Measurements from ENCODE around the gene THOP1. TPM values are rescaled to one million over a fixed set of nuclear protein-coding genes. Genes with fewer than 3 reads are reported as not detected.

Gene THOP1
- 71.3 TPM for polyA plus RNA-seq (2013, experiment 1 of 2; ENCODE audit: insufficient read length)
- polyA plus RNA-seq (2013, experiment 2 of 2; ENCODE audit: insufficient read length): 70.7 TPM

DNA sequence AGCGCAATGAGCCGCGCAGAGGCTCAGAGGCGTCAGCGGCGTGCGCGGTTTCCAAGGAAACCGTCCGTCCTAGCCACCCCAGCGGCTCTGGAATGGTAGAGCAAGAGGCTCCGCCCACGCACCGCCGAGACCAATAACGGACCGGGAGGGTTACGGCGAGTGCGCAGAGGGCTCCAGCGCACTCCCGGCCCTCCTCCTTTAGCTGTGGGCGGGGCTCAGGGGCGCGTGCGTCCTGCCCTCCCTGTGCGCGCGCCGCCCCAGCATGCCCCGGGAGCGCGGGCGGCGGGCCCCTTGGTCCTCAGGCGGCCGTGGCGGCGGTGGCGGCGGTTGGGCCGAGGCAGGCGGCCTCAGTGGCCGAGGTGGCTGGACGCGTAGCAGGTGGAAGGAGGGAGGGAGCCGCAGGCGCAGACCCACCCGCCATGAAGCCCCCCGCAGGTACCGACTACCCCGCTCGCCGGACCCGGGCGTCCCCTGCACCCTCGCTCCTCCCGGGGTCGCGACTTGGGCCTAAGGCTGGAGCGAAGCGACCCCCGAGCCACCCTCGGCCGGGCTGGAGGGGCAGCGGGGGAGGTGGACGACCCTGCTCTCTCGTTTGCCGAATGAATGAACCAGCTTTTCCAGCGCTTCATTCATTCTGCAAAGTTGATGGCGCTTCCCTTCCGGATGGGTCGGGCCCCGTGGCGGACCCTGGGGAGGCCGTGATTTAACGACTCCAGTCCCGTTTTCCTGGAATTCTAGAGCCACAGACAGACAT, at the start of gene THOP1:
TSS of gene THOP1 (plus strand) at position 260 of the 754 bp plus-strand sequence. CDS start at position 420, 160 bp downstream.
- DNase-seq: peak; percentile 99

DNA sequence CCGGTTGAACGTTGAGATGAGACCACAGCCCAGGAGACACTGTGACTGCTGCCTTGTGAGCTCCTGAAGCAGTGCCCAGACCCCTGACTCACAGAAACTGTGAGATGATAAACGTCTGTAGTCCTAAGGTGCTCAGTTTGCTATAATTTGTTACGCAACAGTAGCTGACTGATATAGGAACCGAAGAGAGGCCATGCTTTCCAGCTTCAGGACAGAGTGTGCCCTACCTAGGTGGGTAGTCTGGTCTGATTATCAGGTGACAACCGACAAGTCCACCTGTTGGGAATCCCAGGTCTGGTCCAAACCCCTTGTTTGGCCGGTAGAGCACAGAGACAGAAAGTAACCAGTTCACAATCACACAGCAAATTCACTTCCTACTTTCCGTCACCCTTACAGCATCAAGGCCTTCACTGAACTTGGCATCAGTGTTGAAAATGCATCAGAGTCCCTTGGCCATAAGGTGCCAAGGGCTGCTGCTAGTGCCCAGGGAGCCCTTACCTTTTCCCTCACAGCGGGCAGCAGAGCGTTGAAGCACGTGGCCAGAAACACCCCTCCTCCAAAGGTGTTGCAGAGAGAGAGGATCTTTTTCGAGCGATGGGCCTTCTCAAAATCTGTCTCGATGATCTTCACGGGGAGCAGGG, 48.6 kb upstream of the THOP1 start:
- no peak for DNase-seq

DNA sequence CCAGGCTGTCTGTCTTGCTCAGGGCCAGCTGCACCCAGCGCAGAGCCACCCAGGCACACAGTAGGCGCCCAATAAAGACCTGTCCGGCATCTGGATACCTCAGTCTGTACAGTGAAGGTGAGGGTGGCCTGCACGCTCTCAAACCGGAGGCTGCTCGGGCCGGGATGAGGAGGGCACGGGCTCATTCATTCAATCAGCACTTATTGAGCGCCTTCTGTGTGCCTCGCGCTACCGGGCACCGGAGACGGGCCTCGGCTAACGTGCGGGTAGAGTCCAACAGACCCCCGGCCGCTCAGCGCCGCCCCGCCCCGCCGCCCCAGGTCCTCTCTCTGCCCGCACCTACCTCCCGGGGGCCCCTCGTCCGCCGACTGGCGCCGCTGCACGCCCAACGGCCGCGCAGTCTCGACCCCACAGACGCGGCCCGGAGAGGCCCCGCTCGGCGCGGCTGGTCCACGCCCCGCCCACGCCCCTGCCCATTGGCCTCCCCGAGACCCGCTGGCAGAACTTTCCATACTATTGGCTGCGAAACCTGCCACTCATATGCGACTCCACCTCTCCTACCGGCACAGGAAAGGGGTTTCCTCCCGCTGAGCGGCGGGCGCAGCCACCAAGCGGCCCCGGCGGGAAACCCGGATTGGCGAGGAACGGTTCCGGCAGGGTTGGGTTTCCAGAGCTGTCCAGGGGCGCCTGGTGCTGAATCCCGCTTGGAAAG, 45.5 kb upstream of the THOP1 start, which contains the start of gene SLC39A3:
TSS of gene SLC39A3 (minus strand) at position 416 of the 712 bp plus-strand sequence. CDS start 2,760 bp downstream, outside the sequence.
- DNase-seq: peak; percentile 99

DNA sequence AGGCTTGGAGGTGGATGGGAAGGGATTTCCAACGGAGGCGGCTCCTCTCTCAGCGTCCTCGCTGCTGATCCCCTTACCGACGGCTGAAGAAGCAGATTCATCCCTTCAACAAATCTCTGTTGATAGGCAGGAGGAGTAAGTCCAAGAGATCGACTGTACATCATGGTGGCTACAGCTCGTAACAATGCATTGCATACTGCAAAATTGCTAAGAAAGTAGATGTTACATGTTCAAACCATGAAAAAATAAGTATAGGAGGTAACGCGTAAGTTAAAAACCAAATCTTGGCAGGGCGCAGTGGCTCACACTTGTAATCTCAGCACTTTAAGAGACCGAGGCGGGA, 45.0 kb upstream of the THOP1 start:
- DNase-seq: no peak

DNA sequence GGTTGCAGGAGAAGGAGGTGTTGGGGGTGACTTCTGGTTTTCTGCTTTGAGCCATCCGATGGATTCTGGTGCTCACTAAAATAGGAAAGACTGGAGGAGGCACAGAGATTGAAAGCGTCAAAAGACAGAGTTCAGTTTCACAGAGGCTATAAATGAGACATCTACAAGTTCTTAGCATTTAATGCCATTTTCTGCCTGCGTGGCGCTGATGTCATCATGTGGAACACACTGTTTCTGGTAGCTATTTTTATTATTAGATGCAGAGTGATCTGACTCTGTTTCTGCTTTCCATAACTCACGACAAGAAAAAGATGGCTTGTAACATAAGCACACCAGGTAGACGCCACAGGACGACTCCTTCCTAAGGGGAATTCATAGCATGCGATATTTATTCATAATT, 42.2 kb upstream of the THOP1 start:
- no peak for DNase-seq

DNA sequence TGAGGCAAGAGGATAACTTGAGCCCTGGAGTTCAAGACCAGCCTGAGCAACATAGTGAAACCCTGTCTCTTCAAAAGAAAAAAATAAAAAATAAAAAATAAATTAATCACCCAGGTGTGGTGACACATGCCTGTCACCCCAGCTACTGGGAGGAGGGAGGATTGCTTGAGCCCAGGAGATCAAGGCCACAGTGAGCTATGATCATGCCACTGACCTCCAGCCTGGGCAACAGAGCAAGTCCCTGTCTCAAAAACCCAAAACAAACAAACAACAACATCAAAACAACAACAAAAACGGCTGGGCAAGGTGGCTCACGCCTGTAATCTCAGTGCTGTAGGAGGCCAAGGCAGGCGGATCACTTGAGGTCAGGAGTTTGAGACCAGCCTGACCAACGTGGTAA, 41.2 kb upstream of the THOP1 start:
- no peak for DNase-seq

DNA sequence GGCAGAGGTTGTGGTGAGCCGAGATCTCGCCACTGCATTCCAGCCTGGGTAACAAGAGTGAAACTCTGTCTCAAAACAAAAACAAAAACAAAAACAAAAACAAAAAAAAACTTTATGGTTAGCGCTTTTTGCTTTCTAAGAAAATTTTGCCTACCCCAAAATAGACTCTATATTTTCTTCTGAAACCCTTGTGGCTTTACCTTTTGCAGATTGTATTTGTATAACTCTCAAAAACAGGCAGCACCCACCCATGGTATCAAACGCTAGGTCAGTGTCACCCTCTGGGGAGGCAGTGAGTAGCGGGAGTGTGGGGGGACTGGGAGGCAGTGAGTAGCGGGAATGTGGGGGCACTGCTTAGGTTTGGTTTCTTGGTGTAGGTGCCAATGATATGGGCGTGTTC, 38.0 kb upstream of the THOP1 start:
- no peak for DNase-seq

DNA sequence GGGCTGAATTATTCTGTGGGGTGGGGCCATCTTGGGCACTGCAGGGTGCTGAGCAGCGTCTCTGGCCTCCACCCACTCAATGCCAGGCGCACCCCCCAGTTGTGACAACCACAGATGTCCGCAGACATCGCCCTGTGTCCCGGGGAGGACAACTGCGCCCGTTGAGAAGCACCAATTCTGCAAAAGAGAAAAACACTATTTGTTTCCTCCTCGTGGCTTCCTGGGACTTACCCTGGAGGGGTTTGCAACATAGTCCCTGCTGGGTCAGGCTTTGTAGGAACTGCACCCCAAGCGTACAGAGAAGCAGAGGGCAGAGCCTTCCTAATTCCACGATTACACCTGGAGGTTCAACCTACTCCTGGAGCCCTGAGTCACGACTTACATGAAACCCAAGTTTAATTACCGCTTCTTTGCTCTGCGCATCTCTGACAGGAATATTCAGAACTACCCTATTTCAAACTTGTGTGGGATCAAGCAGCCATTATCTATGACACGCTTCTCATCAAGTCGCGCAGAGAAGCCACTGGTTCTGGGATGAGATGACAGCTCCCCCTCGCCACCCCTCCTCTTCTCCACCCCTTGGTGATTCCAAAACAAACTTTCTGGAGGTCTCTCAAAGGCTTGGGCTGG, 34.4 kb upstream of the THOP1 start:
- no peak for DNase-seq

DNA sequence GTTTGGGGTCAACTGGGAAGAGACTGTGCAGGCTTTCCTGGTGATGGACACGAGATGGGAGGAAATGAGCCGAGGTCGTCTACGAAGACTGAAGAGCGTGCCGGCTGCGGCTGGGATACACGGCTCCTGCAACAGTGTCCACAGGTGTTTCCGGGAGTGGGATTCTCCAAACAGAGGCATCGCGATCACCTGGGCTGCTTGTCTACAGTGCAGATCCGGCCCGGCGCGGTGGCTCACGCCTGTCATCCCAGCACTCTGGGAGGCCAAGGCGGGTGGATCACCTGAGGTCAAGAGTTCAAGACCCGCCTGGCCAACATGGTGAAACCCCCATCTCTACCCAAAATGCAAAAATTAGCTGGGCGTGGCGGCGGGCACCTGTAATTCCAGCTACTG, 33.9 kb upstream of the THOP1 start:
- no peak for DNase-seq

DNA sequence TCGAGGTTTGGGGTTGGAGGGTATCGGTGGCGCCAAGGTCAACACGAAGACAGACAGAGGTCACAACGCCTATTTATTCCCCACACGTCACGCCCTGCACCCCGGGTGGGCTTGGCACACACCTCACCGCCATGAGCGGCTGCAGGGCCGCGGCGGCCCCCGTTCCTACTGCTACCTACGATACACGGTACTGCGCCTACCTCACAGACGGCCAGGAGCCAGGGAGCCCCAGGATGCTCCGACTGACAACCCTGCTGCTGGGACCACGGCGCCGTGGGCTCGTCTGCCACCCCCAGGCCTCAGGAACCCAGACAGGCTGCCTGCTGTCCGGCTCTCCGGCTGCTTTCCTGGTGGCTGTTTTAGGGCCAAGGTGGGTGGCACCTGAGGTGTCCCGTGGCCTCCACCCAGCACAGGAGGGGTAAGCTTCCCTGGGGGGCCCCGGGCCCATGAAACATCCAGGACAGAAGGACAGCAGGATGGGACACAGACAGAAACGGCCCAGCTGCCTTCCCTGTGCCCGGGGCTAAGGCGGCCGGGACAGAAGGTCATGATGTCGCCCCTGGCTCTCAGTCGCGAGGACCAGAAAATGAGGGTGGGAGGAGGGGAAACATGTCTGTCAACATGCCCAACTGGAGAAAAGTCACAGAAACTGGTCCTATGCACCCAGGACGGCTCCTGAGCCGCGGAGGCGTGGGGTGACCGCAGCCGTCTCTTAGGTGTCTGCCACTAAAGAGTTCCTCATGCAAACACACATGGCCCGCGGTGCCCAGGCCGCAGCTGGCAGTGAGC, 30.4 kb upstream of the THOP1 start:
- no peak for DNase-seq

DNA sequence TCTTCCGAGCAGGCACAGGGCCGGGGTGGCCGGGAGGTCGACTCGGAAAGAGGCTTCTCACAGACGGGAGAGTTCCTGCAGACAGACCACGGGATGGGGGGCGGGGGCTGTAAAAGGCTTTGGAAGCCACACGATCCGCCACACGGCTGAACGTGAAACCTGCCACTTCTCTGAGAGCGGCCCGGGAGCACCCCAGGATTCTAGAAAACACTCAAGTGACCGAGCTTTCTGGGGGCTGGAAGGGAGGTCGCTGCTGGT, 29.9 kb upstream of the THOP1 start:
- no peak for DNase-seq

DNA sequence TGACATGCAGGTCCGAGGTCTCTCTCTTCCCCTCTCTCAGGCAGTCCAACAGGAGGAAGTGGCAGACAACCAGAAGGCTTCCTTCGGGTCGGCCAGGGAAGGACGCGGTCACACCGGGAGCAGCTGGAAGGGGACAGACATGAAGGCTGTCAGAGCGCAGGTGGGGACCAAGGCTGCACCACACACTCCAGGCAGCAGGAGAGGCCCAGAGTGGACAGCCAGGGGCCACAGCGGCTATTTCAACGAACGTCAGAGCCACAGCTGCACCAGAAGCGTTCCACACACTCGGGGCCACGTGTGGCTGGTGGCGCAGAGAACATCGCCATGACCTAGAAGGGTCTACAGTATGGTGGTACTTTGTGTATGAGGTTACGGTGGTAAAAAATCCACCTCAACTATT, 29.5 kb upstream of the THOP1 start:
- no peak for DNase-seq

DNA sequence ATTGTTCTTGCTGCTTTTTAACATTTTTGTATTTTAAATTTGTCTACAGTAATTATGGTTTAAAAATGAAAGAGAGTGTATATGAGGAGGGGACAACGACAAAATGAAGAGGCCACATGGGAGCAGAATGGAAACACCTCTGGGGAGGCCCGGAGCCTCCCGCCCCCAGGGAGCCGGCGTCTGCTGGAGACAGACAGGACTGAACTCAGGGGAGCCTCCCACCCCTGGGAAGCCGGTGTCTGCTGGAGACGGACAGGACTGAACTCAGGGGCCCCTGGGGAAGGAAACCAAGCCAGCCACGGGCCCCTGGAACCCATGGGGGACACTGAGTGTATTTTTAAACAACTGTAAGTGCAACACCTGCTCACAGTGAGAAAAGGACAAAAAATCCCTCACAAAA, 28.8 kb upstream of the THOP1 start:
- no peak for DNase-seq

DNA sequence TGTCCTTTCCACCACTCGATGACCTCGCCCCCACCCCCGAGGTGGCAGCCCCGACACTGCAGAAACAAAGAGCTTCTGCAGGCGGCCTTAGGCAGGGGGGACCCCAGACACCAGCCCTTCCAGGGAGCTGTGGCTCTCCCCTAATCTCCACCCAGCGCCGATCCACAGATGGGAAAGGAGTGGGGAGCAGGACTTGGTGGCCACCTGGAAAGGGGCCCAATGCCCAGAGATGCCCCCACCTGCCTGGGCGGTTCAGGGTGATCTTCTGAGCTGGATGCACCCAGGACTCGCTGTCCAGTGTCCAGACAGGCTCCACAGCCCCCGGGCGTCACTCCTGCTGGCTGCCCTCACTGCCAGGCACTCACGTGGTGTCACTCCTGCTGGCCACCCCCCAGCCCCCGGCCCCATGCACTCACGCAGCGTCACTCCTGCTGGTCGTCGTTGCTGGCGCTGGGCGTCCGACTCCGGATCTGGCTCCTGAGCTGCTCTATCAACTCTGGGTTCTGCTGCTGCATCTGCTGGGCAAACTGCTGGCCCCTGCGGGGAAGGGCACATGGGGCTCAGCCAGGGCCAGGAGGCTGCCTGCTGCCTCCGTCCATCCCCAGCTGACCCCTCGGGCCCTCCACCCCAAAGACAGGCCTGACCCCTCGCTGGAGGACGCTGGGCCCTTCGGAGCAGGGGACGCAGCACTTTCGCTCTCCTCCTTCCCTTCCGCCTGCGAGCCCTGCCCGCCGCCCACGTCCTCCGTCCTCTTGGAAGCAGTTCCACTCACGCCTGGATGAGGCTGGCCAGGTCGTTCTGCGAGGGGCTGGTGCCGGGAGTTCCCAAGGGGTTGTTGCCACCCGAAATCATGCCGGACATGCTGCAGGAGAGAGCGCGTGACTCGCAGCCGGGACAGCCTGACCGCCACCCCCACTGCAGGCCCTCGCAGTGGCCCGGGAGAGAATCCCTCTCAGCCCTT, 28.1 kb upstream of the THOP1 start:
- no peak for DNase-seq

DNA sequence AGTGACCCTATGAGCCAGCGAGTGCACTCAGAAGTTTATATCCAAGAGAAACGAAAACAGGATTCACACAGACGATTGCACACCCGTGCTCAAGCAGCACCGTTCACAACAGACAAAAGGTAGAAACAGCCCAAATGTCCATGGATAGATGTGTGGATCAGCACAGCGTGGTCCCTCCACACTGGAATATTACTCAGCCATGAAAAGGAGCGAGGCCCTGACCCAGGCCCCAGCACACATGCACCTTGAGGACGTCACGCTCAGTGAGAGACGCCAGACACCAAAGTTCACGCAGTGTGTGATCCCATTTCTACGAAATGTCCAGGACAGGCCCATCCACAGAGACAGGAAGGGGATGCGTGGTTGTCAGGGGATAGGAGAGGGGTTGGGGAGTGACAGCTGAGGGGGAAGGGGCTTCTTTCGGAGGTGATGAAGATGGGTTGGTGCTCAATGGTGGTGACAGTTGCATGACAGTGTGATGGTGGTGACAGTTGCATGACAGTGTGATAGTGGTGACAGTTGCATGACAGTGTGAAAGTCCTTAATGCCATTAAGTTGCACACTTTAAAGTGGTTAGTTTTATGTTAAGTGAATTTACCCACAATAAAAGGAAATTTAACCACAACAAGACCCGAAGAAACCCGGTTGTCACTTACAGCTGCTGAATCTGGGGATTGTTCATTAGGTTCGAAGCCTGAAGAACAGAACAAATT, 26.5 kb upstream of the THOP1 start:
- DNase-seq: no peak

DNA sequence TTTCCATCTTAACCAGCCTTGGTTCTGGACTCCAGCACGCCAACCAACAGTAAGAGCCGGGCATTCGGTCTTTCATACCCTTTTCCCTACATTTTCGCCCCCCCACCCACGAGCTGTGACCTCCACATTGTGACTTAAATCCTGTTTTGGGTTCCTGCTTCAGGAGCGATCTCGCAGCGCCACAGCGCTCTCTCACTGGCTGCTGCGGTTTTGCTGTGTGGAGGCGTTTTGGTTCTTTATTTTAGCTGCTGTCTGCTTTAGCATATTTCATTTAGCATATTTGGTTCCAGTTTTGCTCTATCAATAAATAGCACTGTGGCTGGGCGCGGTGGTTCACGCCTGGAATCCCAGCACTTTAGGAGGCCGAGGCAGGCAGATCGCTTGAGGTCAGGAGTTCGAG, 25.9 kb upstream of the THOP1 start:
- DNase-seq: no peak

DNA sequence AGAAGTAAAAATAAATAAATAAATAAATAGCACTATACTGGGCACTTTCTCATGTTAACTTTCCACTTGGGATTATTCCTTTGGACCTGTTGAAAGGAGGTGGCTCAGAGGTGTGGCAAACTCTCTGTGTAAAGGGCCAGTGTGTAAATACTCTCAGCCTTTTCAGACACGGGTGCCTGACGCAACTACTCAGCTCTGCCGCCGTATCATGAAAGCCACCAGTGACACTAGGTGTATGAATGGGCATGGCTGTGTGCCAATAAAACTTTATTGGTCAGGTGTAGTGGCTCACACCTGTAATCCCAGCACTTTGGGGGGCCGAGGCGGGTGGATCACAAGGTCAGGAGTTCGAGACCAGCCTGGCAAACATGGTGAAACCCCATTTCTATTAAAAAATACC, 25.3 kb upstream of the THOP1 start:
- no peak for DNase-seq

DNA sequence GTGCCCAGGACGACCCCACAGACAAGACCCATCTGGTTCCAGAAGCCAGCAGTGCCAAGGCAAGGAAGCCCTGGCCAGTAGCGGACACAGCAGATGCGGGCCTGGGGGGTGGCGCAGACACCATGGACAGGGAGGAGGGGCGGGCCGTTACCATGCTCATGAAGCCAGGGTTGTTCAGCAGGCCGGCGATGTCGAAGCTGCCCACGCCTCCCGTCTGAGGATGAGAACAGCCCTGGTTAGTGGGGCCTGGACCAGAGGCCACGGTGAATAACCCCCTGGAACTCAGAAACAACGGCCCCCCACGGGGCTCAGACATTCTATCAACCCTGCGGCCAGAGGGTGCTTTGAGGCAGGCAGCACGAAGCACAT, 24.0 kb upstream of the THOP1 start:
- no peak for DNase-seq

DNA sequence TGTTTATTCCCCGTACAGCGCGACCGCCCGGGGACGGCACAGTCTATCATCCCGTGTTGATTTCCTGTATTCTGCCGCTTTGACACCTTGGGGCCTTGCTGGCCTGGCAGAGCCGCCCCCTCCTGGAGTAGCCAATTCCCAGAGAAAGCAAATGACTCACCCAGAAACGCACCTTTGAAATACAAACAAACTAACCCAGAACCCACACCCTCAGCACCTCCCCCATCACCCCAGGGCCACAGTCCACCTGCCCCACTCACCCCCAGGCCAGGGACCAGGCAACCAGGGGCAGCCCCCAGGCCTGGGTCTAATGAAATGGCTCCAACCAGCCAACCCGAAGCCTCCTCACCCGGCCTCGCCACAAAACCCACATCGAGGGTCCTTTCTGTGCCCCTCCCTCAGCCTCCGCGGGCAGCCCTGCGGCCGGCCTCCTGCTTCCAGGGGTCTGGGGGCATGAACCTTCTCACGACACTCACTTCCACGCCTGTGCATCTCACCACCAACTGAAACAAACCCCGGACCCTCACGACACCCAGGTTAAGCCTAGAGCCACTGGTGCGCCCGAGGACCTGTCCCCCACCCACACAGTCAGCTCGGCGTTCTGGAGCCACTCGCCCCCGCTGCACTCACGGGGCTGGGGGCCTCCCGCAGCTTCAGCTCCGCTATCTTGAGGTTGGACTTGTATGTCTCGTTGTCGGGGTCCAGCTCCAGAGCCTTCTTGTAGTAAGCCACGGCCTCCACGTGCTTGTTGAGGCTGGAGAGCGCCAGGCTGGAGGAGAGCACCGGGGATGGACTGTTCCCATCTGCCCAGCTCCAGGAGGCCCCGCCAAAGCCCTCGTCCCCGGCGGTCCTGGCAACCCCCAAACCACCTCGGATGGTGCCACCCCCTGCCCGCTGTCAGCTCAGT, 23.2 kb upstream of the THOP1 start:
- no peak for DNase-seq

Measured in fibroblast of skin of abdomen (primary cell).